GM12878 (cell line): ENCODE measurements around the gene CLASP1. TPM values are rescaled to one million over a fixed set of nuclear protein-coding genes. Genes with fewer than 3 reads are reported as not detected.

Experiments used
- ATAC-seq: fragments of 200-7000 bp; cut with Tn5 transposase; 3 replicates; pipeline ENCODE4 v1.9.1; 2020; ENCODE audit warnings: mild to moderate bottlenecking, moderate library complexity
- BruUV-seq: library from RNA; stranded (reverse); fragments of 400-500 nt; replicated peaks from 2 replicates; lab custom pipeline; 2021; lab: Mats Ljungman, UMichigan
- CTCF ChIA-PET: fragments of 300-600 bp; sonication (Branson Sonifier 250); formaldehyde crosslinking; extraction: SDS; loops from one replicate; lab custom pipeline; 2021; ENCODE audit warnings: inconsistent platforms; lab: Yijun Ruan, JAX
- POLR2A ChIA-PET: fragments of 350-600 bp; formaldehyde crosslinking; extraction: SDS; loops from one replicate; lab custom pipeline; 2021; ENCODE audit warnings: inconsistent platforms; lab: Charles Lee
- RAD21 ChIA-PET: fragments of 300-600 bp; sonication (Branson Sonifier 250); formaldehyde crosslinking; loops from one replicate; lab custom pipeline; 2023; ENCODE audit warnings: antibody characterized with exemption; ENCODE audit not compliant: unreplicated experiment; lab: Charles Lee
- SMC1A ChIA-PET: fragments of 300-600 bp; sonication (Branson Sonifier 250); formaldehyde crosslinking; loops from one replicate; lab custom pipeline; 2023; ENCODE audit not compliant: unreplicated experiment, uncharacterized antibody; lab: Charles Lee
- DNase-seq: peaks from one replicate; pipeline ENCODE4 v3.0.0-alpha.2; 2011; ENCODE audit warnings: low read depth, low spot score
- FAIRE-seq: peaks from 3 replicates; lab custom pipeline; 2011; peaks lifted over from hg19 to GRCh38; lab: Jason Lieb, UNC
- H2AFZ ChIP-seq: 2 replicates; pipeline ENCODE4 v1.6.0; 2011; ENCODE audit warnings: low read depth, low read length, control low read depth; ENCODE audit not compliant: control insufficient read depth
- H3K27ac ChIP-seq: 2 replicates; pipeline ENCODE4 v1.5.1; 2011; ENCODE audit warnings: control low read depth; ENCODE audit not compliant: control insufficient read depth, insufficient read depth
- H3K27me3 ChIP-seq, 2 experiments: replicated peaks in 1 of 2; 2 replicates each; pipeline versions ENCODE4 v1.6.0 to v1.6.1; 2011; ENCODE audit warnings: low read length in 1 of 2; ENCODE audit not compliant: control insufficient read depth in 2 of 2, insufficient read depth in 2 of 2
- H3K36me3 ChIP-seq, 2 experiments: 2 replicates each; pipeline ENCODE4 v1.5.1; 2011; ENCODE audit warnings: low read length in 1 of 2; ENCODE audit not compliant: control insufficient read depth in 2 of 2, insufficient read depth in 2 of 2
- H3K4me1 ChIP-seq: 2 replicates; pipeline ENCODE4 v1.6.1; 2011; ENCODE audit warnings: mild to moderate bottlenecking, low read length, moderate library complexity, mixed read lengths; ENCODE audit not compliant: control insufficient read depth, insufficient read depth
- H3K4me2 ChIP-seq: 2 replicates; pipeline ENCODE4 v1.6.0; 2011; ENCODE audit warnings: control low read depth; ENCODE audit not compliant: control insufficient read depth, insufficient read depth
- H3K4me3 ChIP-seq: fragments of 200-600 bp; sonication (generic); 2 replicates; pipeline ENCODE4 v1.5.1; 2016
- H3K79me2 ChIP-seq: 2 replicates; pipeline ENCODE4 v1.6.0; 2011; ENCODE audit warnings: low read length; ENCODE audit not compliant: control insufficient read depth, insufficient read depth
- H3K9ac ChIP-seq: 2 replicates; pipeline ENCODE4 v1.8.0; 2011; ENCODE audit warnings: low read length, control low read depth, mixed read lengths; ENCODE audit not compliant: control insufficient read depth, insufficient read depth
- H3K9me3 ChIP-seq: replicated peaks from 3 replicates; pipeline ENCODE4 v1.5.1; 2011; ENCODE audit warnings: mild to moderate bottlenecking, low read length; ENCODE audit not compliant: control insufficient read depth, insufficient read depth
- H4K20me1 ChIP-seq: 2 replicates; pipeline ENCODE4 v1.6.0; 2011; ENCODE audit not compliant: control insufficient read depth, insufficient read depth
- ATF3 ChIP-seq: IDR thresholded peaks from 2 replicates; pipeline ENCODE4 v1.6.1; 2011; ENCODE audit warnings: low read depth, mild to moderate bottlenecking, low read length, moderate library complexity, borderline replicate concordance; ENCODE audit errors: extremely low read depth
- CREM ChIP-seq: IDR thresholded peaks from 2 replicates; pipeline ENCODE4 v1.6.1; 2014; ENCODE audit warnings: antibody characterized with exemption, low read depth
- E2F4 ChIP-seq: IDR thresholded peaks from 2 replicates; pipeline ENCODE4 v1.6.1; 2012; ENCODE audit warnings: low read depth, low read length, improper control_type of control experiment
- PAX5 ChIP-seq: IDR thresholded peaks from 2 replicates; pipeline ENCODE4 v1.6.1; 2011; ENCODE audit warnings: low read depth, low read length, borderline replicate concordance
- RUNX3 ChIP-seq: IDR thresholded peaks from 2 replicates; pipeline ENCODE4 v1.6.1; 2012; ENCODE audit warnings: low read length, inconsistent platforms
- SIN3A ChIP-seq: IDR thresholded peaks from 2 replicates; pipeline ENCODE4 v1.6.1; 2012; ENCODE audit warnings: low read depth, low read length, improper control_type of control experiment
- SREBF2 ChIP-seq: IDR thresholded peaks from 2 replicates; pipeline ENCODE4 v1.6.1; 2012; ENCODE audit warnings: mild to moderate bottlenecking, low read length
- TBL1XR1 ChIP-seq: IDR thresholded peaks from 2 replicates; pipeline ENCODE4 v1.6.1; 2012; ENCODE audit warnings: low read depth, low read length, improper control_type of control experiment
- TCF3 ChIP-seq: IDR thresholded peaks from 2 replicates; pipeline ENCODE4 v1.6.1; 2012; ENCODE audit warnings: low read depth, mild to moderate bottlenecking, low read length, borderline replicate concordance; ENCODE audit not compliant: insufficient read depth
- ZBED1 ChIP-seq: IDR thresholded peaks from 2 replicates; pipeline ENCODE4 v1.6.1; 2016; ENCODE audit warnings: borderline replicate concordance
- ZBTB40 ChIP-seq: fragments of 450-650 bp; IDR thresholded peaks from 2 replicates; pipeline ENCODE4 v1.6.1; 2016; ENCODE audit warnings: mild to moderate bottlenecking, moderate library complexity, borderline replicate concordance
- ZNF274 ChIP-seq: IDR thresholded peaks from one replicate; pipeline ENCODE4 v1.8.0; 2011; ENCODE audit not compliant: insufficient read length, insufficient read depth
- ZSCAN29 ChIP-seq: fragments of 450-650 bp; IDR thresholded peaks from 2 replicates; pipeline ENCODE4 v1.6.1; 2017; ENCODE audit warnings: mild to moderate bottlenecking, moderate library complexity
- WGBS: methylation state at CpG from one replicate; pipeline ENCODE4 v1.1.6; 2016; ENCODE audit warnings: low lambda C conversion rate; ENCODE audit not compliant: insufficient replicate concordance, insufficient coverage; ENCODE audit errors: missing lambda C conversion rate; 5-methylcytosine and 5-hydroxymethylcytosine counted together
- in situ Hi-C: fragments of 300-500 bp; cut with MboI; formaldehyde crosslinking; loops from 9 replicates; pipeline ENCODE4 v1.14.3; 2018; ENCODE audit warnings: mixed read lengths
- intact Hi-C: fragments of 100-400 bp; cut with micrococcal nuclease; formaldehyde crosslinking; loops from one replicate; pipeline ENCODE4 v1.14.2; 2022; ENCODE audit not compliant: unreplicated experiment
- polyA plus RNA-seq, 11 experiments: library from polyadenylated mRNA; depleted of rRNA in 4 of 11; unstranded in 6 of 11; stranded (reverse) in 5 of 11; fragments of >200 nt; fragmentation: Nextera tagmentation in 4 of 11; fragmentation: Illumina TruSeq in 1 of 11; extraction: Ambion mirVana in 4 of 11; extraction: Trizol in 1 of 11; gene quantifications; 1 replicate in 1 of 11; 2 replicates in 10 of 11; pipeline versions ENCODE4 v1.2.1 to v1.2.3, GENCODE V29; 2011 to 2016; ENCODE audit warnings: inconsistent platforms in 2 of 11, missing spikeins in 2 of 11, low read depth in 1 of 11
- total RNA-seq, 4 experiments: library from RNA; depleted of rRNA in 3 of 4; stranded (reverse); fragments of >200 nt in 3 of 4; fragmentation: Illumina TruSeq in 1 of 4; extraction: Trizol in 1 of 4; gene quantifications; 2 replicates each; pipeline versions ENCODE4 v1.2.1 to v1.2.3, GENCODE V29; 2013 to 2021
- TF ChIP-seq, protein P1 (sequence below): fragments of 150-350 bp; IDR thresholded peaks from 2 replicates; pipeline ENCODE4 v1.6.1; 2014; ENCODE audit warnings: mild to moderate bottlenecking, low read depth, low read length
- TF ChIP-seq, protein P2 (sequence below): IDR thresholded peaks from 2 replicates; pipeline ENCODE4 v1.6.1; 2012; ENCODE audit warnings: low read depth, low read length, improper control_type of control experiment

The CLASP1 gene
- total and polyA plus RNA-seq, 10 of the 15 experiments (the other 5 are each of a cell fraction or from before 2014, with no cell fraction given), result 1.4 to 62.4 (median 32.9) TPM

DNA sequence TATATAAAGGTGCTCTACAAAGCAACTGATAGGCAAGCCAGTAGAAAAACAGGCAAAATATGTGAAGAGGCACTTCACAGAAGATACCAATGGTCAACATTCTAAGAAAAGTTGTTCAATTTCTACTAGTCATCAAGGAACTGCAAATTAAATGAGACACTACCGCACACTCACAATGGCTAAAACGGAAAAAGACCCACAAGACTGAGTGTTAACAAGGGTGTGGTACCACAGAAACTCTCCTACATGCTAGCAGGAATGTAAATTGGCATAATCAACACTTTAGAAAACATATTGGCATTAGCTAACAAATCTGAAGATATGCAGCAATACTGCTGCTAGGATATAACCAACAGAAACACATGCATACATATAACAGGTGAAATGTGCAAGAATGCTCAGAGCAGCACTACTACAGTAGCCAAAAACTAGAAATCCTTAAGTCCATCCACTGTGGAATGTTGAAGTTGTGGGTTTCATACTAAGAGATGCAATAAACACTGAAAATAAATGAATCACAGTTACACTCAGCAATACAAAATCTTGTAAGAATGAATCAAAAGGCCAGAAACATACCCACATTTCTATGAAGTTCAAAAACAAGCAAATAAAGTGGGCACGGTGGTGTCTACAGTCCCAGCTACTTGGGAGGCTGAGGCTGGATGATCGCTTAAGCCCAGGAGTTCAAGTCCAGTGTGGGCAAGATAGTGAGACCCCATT lies 109.4 kb downstream of the CLASP1 start:
- Histone ChIP-seq H3K79me2 (peaks cover 63% of the 10 kb centered on the region), H3K4me3 (0 out of 2 replicates have a peak overlapping the region, but pooled peaks have one; percentile 53), H3K36me3 (no peaks in the 10 kb centered on the region), H3K9ac (no peak overlapping the region), H3K9me3 (no peaks in the 10 kb centered on the region), H3K4me1 (peaks cover 10% of the 10 kb centered on the region), H2AFZ (no peak overlapping the region), H3K27me3 (no peaks in the 10 kb centered on the region), H4K20me1 (no peaks in the 10 kb centered on the region), H3K27ac (peak overlapping the region; percentile 16), H3K4me2 (peak overlapping the region; percentile 32)
- DNase-seq (no peak), FAIRE-seq (peak; percentile 54), ATAC-seq (peak; percentile 34)
- ChIA-PET CTCF (interaction anchor here (1.3 to 3.4 kb wide), 2 partner anchors 9 to 27 kb away, joined by 3 to 16 read pairs; partner anchors contain the start of gene RNU4ATAC), RAD21 (interaction anchor here (0.7 to 0.9 kb wide), 2 partner anchors 8 to 10 kb away, joined by 3 read pairs; partner anchors contain the start of gene RNU4ATAC), POLR2A (interaction anchor here (0.6 kb wide), 1 partner anchor 60 kb away, joined by 5 read pairs; no protein-coding TSS in a partner anchor), SMC1A (interaction anchor here (1.0 to 3.4 kb wide), 7 partner anchors 8 to 45 kb away, joined by 3 to 11 read pairs (median 4); no protein-coding TSS in a partner anchor)
- intact Hi-C loops (loop anchor here (10.0 kb wide), 1 partner anchor 425 kb away; no protein-coding TSS in a partner anchor), in situ Hi-C loops (loop anchor here (5.0 kb wide), 1 partner anchor 177 kb away; no protein-coding TSS in a partner anchor)
- 64% methylated on average over 4 of the region's 4 CpGs for WGBS
- BruUV-seq, result no TSS peak
- TF ChIP-seq CREM, result no peak
- no peak for TF ChIP-seq TBL1XR1
- TF ChIP-seq SREBF2, result no peak
- TF ChIP-seq ZBED1, result no peak
- TF ChIP-seq E2F4, result no peak
- no peak for TF ChIP-seq PAX5
- TF ChIP-seq, protein P1, sequence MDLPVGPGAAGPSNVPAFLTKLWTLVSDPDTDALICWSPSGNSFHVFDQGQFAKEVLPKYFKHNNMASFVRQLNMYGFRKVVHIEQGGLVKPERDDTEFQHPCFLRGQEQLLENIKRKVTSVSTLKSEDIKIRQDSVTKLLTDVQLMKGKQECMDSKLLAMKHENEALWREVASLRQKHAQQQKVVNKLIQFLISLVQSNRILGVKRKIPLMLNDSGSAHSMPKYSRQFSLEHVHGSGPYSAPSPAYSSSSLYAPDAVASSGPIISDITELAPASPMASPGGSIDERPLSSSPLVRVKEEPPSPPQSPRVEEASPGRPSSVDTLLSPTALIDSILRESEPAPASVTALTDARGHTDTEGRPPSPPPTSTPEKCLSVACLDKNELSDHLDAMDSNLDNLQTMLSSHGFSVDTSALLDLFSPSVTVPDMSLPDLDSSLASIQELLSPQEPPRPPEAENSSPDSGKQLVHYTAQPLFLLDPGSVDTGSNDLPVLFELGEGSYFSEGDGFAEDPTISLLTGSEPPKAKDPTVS, result no peak
- no peak for TF ChIP-seq ATF3
- no peak for TF ChIP-seq ZBTB40
- TF ChIP-seq, protein P2, sequence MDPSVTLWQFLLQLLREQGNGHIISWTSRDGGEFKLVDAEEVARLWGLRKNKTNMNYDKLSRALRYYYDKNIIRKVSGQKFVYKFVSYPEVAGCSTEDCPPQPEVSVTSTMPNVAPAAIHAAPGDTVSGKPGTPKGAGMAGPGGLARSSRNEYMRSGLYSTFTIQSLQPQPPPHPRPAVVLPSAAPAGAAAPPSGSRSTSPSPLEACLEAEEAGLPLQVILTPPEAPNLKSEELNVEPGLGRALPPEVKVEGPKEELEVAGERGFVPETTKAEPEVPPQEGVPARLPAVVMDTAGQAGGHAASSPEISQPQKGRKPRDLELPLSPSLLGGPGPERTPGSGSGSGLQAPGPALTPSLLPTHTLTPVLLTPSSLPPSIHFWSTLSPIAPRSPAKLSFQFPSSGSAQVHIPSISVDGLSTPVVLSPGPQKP, result no peak
- TF ChIP-seq ZNF274, result no peak
- TF ChIP-seq TCF3, result no peak
- no peak for TF ChIP-seq ZSCAN29
- no peak for TF ChIP-seq SIN3A
- TF ChIP-seq RUNX3, result no peak
